ENCODE results near the gene AKIRIN2.
A peak's percentile ranks its signal among the peaks of the same experiment; 100 is the strongest.
"Not testable (repeated sequence)": the region's sequence is repeated elsewhere in the genome, so short reads cannot be mapped to it uniquely, and the experiment has no call there.

Gene AKIRIN2

GRCh38 chr6:87716928-87717614 is 15.0 kb upstream of the AKIRIN2 start (continued):
- TF ChIP-seq POU6F1 (CRISPR knock-in tag; IDR thresholded peaks at IDR 0.05; ENCODE audit: borderline replicate concordance, low read depth) (no peak), ZNF70 (CRISPR knock-in tag; IDR thresholded peaks at IDR 0.05) (no peak), PPARA (CRISPR knock-in tag; IDR thresholded peaks at IDR 0.05; ENCODE audit: borderline replicate concordance) (no peak), CSDC2 (CRISPR knock-in tag; IDR thresholded peaks at IDR 0.05) (no peak), TOX (CRISPR knock-in tag; IDR thresholded peaks at IDR 0.05; ENCODE audit: borderline replicate concordance) (no peak), CREB5 (CRISPR knock-in tag; IDR thresholded peaks at IDR 0.05; ENCODE audit: low read depth) (no peak)

- ATAC-seq = peak; percentile 48
- TF ChIP-seq ZNF70 (CRISPR knock-in tag; IDR thresholded peaks at IDR 0.05) (no peak), ISL1 (CRISPR knock-in tag; IDR thresholded peaks at IDR 0.05) (no peak), SNAI2 (CRISPR knock-in tag; IDR thresholded peaks at IDR 0.05) (no peak), ZNF565 (CRISPR knock-in tag; conservative IDR thresholded peaks at IDR 0.05; ENCODE audit: low read depth) (no peak), OSR1 (CRISPR knock-in tag; IDR thresholded peaks at IDR 0.05) (no peak), CREB5 (CRISPR knock-in tag; IDR thresholded peaks at IDR 0.05; ENCODE audit: low read depth) (no peak), CSRNP3 (CRISPR knock-in tag; IDR thresholded peaks at IDR 0.05) (no peak), RARB (CRISPR knock-in tag; IDR thresholded peaks at IDR 0.05) (no peak), ZC3H10 (CRISPR knock-in tag; IDR thresholded peaks at IDR 0.05) (no peak), PATZ1 (CRISPR knock-in tag; IDR thresholded peaks at IDR 0.05; ENCODE audit: borderline replicate concordance) (no peak), ESRRG (CRISPR knock-in tag; IDR thresholded peaks at IDR 0.05) (no peak), POU6F1 (CRISPR knock-in tag; IDR thresholded peaks at IDR 0.05; ENCODE audit: borderline replicate concordance, low read depth) (no peak)
Measured at GRCh38 chr6:87714093-87714842, 12.2 kb upstream of the AKIRIN2 start.

GRCh38 chr6:87712713-87713112 is 10.7 kb upstream of the AKIRIN2 start:
- not testable (repeated sequence) for ATAC-seq

GRCh38 chr6:87710090-87710489 is 8.1 kb upstream of the AKIRIN2 start:
- ATAC-seq = no peak
- TF ChIP-seq ZNF70 (CRISPR knock-in tag; IDR thresholded peaks at IDR 0.05) (no peak), BACH2 (CRISPR knock-in tag; IDR thresholded peaks at IDR 0.05; ENCODE audit: borderline replicate concordance) (no peak), CREB5 (CRISPR knock-in tag; IDR thresholded peaks at IDR 0.05; ENCODE audit: low read depth) (no peak), ZNF8 (CRISPR knock-in tag; IDR thresholded peaks at IDR 0.05) (no peak), TSHZ2 (CRISPR knock-in tag; IDR thresholded peaks at IDR 0.05) (no peak), ARNTL (CRISPR knock-in tag; IDR thresholded peaks at IDR 0.05; ENCODE audit: borderline replicate concordance, low read depth) (no peak), ZNF565 (CRISPR knock-in tag; conservative IDR thresholded peaks at IDR 0.05; ENCODE audit: low read depth) (no peak), ESRRG (CRISPR knock-in tag; IDR thresholded peaks at IDR 0.05) (no peak)
